A549 (cell line): Measurements from ENCODE around the gene EED. TPM values are rescaled to one million over a fixed set of nuclear protein-coding genes. Genes with fewer than 3 reads are reported as not detected.
"Not testable (repeated sequence)": the region's sequence is repeated elsewhere in the genome, so short reads cannot be mapped to it uniquely, and the experiment has no call there.

Experiments used
- ATAC-seq, 2 experiments: fragments of 200-7000 bp in 1 of 2; fragments of >200 bp in 1 of 2; cut with Nextera tagmentation in 1 of 2; cut with Tn5 transposase in 1 of 2; 3 replicates each; pipeline versions ENCODE4 v1.8.0 to v1.9.1; 2018 to 2020; ENCODE audit warnings: mild to moderate bottlenecking in 1 of 2, moderate library complexity in 1 of 2
- CTCF ChIA-PET: fragments of 300-600 bp; sonication (Branson Sonifier 250); formaldehyde crosslinking; extraction: SDS; loops from one replicate; lab custom pipeline; 2021; ENCODE audit warnings: antibody characterized with exemption, inconsistent platforms; lab: Yijun Ruan, JAX
- POLR2A ChIA-PET: fragments of 350-600 bp; formaldehyde crosslinking; extraction: SDS; loops from one replicate; lab custom pipeline; 2021; ENCODE audit warnings: antibody characterized with exemption, inconsistent platforms; lab: Yijun Ruan, JAX
- DNase-seq, 2 experiments: peaks; one replicate each; pipeline versions ENCODE4 v3.0.0 to v3.0.0-alpha.2; 2011 to 2016; ENCODE audit warnings: low read depth in 1 of 2, low spot score in 1 of 2
- FAIRE-seq: peaks from 2 replicates; lab custom pipeline; 2011; peaks lifted over from hg19 to GRCh38; lab: Jason Lieb, UNC
- H3K27ac ChIP-seq, 2 experiments: fragments of >200 bp; sonication (Bioruptor Twin); formaldehyde crosslinking; 3 replicates each; pipeline ENCODE4 v1.5.1; 2016 to 2017
- H3K4me1 ChIP-seq: fragments of >200 bp; sonication (Bioruptor Twin); formaldehyde crosslinking; 3 replicates; pipeline ENCODE4 v1.6.1; 2016
- H3K4me2 ChIP-seq: fragments of >200 bp; sonication (Bioruptor Twin); formaldehyde crosslinking; 3 replicates; pipeline ENCODE4 v1.6.1; 2016
- H3K4me3 ChIP-seq: fragments of >200 bp; sonication (Bioruptor Twin); formaldehyde crosslinking; 3 replicates; pipeline ENCODE4 v1.5.1; 2016
- H3K9me3 ChIP-seq: fragments of >200 bp; sonication (Bioruptor Twin); formaldehyde crosslinking; 3 replicates; pipeline ENCODE4 v1.6.1; 2016
- CBX2 ChIP-seq: fragments of 200-600 bp; sonication (generic); IDR thresholded peaks from 2 replicates; pipeline ENCODE4 v1.6.1; 2016; ENCODE audit warnings: low read depth, mild to moderate bottlenecking, borderline replicate concordance
- CHD2 ChIP-seq: fragments of 150-350 bp; IDR thresholded peaks from 2 replicates; pipeline ENCODE4 v1.6.1; 2014; ENCODE audit warnings: low read length; ENCODE audit not compliant: partially characterized antibody
- EHF ChIP-seq: fragments of 250-450 bp; sonication (Bioruptor Pico); IDR thresholded peaks from 2 replicates; pipeline ENCODE4 v1.5.0; 2020; ENCODE audit warnings: mild to moderate bottlenecking
- EP300 ChIP-seq, 2 experiments: fragments of >200 bp; sonication (Bioruptor Twin); formaldehyde crosslinking; IDR thresholded peaks; 2 replicates in 1 of 2; 3 replicates in 1 of 2; pipeline ENCODE4 v1.6.1; 2016 to 2017
- ESRRA ChIP-seq: fragments of 150-350 bp; IDR thresholded peaks from 2 replicates; pipeline ENCODE4 v1.6.1; 2014; ENCODE audit warnings: mild to moderate bottlenecking, low read length, borderline replicate concordance
- HOXA7 ChIP-seq: fragments of 250-450 bp; sonication (Bioruptor Pico); IDR thresholded peaks from 2 replicates; pipeline ENCODE4 v1.5.0; 2020; ENCODE audit warnings: mild to moderate bottlenecking, moderate library complexity
- KDM5A ChIP-seq: fragments of 200-600 bp; sonication (generic); IDR thresholded peaks from 2 replicates; pipeline ENCODE4 v1.6.1; 2016; ENCODE audit warnings: antibody characterized with exemption, mild to moderate bottlenecking
- NPAS2 ChIP-seq: fragments of 250-450 bp; sonication (Bioruptor Pico); IDR thresholded peaks from 2 replicates; pipeline ENCODE4 v1.8.0; 2022; ENCODE audit warnings: mild to moderate bottlenecking, moderate library complexity, borderline replicate concordance
- NR3C1 ChIP-seq: fragments of >200 bp; sonication (Bioruptor Twin); formaldehyde crosslinking; IDR thresholded peaks from 3 replicates; pipeline ENCODE4 v1.6.1; 2017
- PBX3 ChIP-seq: IDR thresholded peaks from 2 replicates; pipeline ENCODE4 v1.6.1; 2012
- POLR2AphosphoS2 ChIP-seq: conservative IDR thresholded peaks from 2 replicates; pipeline ENCODE4 v1.6.1; 2012; ENCODE audit warnings: low read length, improper control_type of control experiment, inconsistent platforms
- RAD21 ChIP-seq, 2 experiments: fragments of >200 bp in 1 of 2; sonication (Bioruptor Twin) in 1 of 2; formaldehyde crosslinking in 1 of 2; IDR thresholded peaks in 1 of 2; conservative IDR thresholded peaks in 1 of 2; 2 replicates in 1 of 2; 3 replicates in 1 of 2; pipeline ENCODE4 v1.6.1; 2012 to 2018; ENCODE audit warnings: inconsistent platforms in 1 of 2
- RCOR1 ChIP-seq: fragments of 150-350 bp; IDR thresholded peaks from 2 replicates; pipeline ENCODE4 v1.6.1; 2014; ENCODE audit warnings: antibody characterized with exemption, low read length, low read depth
- SMC3 ChIP-seq: fragments of >200 bp; sonication (Bioruptor Twin); formaldehyde crosslinking; IDR thresholded peaks from 3 replicates; pipeline ENCODE4 v1.6.1; 2018; ENCODE audit warnings: inconsistent platforms
- TP53 ChIP-seq: fragments of 250-450 bp; sonication (Bioruptor Pico); IDR thresholded peaks from 2 replicates; pipeline ENCODE4 v1.5.0; 2021; ENCODE audit warnings: mild to moderate bottlenecking, moderate library complexity
- WGBS: methylation state at CpG from one replicate; pipeline ENCODE4 v1.1.6; 2017; ENCODE audit errors: missing lambda C conversion rate; 5-methylcytosine and 5-hydroxymethylcytosine counted together
- polyA plus RNA-seq, 4 experiments: library from polyadenylated mRNA; depleted of rRNA in 3 of 4; stranded (reverse); fragments of >200 nt; fragmentation: RNase III in 1 of 4; extraction: RNeasy Plus Mini Kit Qiagen cat#74134 plus additional on column Dnase treatment in 1 of 4; gene quantifications; 2 replicates in 3 of 4; 3 replicates in 1 of 4; pipeline ENCODE4 v1.2.3, GENCODE V29; 2011 to 2017
- TF ChIP-seq, protein P1 (sequence below): fragments of >200 bp; sonication (Bioruptor Twin); formaldehyde crosslinking; IDR thresholded peaks from 3 replicates; pipeline ENCODE4 v1.5.1; 2016

EED gene
- polyA plus RNA-seq, 2 of the 4 experiments (the other 2 are of a cell fraction): 33.0 to 43.6 TPM

GRCh38 chr11:86222081-86222480 is 22.5 kb upstream of the EED start:
- FAIRE-seq: no peak
- 35% methylated on average over 2 of the region's 2 CpGs for WGBS
- ATAC-seq: no peak
- no peak overlapping the region for H3K4me2 ChIP-seq
- DNase-seq: no peak
- no peaks in the 10 kb centered on the region for H3K4me1 ChIP-seq
- 0 out of 3 replicates have a peak, but pooled peaks cover 7% of the 10 kb centered on the region for H3K9me3 ChIP-seq
- H3K4me3 ChIP-seq: no peak overlapping the region
- TF ChIP-seq EHF (CRISPR knock-in tag) (no peak), CBX2 (no peak), ESRRA (no peak), RCOR1 (no peak), HOXA7 (CRISPR knock-in tag) (no peak), KDM5A (no peak), NPAS2 (CRISPR knock-in tag) (no peak), CHD2 (no peak), TP53 (no peak), RAD21 (conservative IDR thresholded peaks at IDR 0.05 in 1 of 2, IDR thresholded peaks at IDR 0.05 in 1 of 2) (no peak), PBX3 (no peak), SMC3 (no peak), NR3C1 (no peak)
- TF ChIP-seq, protein P1, sequence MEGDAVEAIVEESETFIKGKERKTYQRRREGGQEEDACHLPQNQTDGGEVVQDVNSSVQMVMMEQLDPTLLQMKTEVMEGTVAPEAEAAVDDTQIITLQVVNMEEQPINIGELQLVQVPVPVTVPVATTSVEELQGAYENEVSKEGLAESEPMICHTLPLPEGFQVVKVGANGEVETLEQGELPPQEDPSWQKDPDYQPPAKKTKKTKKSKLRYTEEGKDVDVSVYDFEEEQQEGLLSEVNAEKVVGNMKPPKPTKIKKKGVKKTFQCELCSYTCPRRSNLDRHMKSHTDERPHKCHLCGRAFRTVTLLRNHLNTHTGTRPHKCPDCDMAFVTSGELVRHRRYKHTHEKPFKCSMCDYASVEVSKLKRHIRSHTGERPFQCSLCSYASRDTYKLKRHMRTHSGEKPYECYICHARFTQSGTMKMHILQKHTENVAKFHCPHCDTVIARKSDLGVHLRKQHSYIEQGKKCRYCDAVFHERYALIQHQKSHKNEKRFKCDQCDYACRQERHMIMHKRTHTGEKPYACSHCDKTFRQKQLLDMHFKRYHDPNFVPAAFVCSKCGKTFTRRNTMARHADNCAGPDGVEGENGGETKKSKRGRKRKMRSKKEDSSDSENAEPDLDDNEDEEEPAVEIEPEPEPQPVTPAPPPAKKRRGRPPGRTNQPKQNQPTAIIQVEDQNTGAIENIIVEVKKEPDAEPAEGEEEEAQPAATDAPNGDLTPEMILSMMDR: no peak
- CTCF ChIA-PET: interaction anchor here (0.6 to 8.4 kb wide), 6 partner anchors 8 to 367 kb away, joined by 3 to 46 read pairs (median 4); partner anchors contain the start of gene CCDC83
- no peak overlapping the region for H3K27ac ChIP-seq
- POLR2A ChIA-PET: no interaction called here

GRCh38 chr11:86224575-86224974 is 20.0 kb upstream of the EED start:
- H3K4me1 ChIP-seq, ATAC-seq, DNase-seq, H3K4me3 ChIP-seq, H3K9me3 ChIP-seq, FAIRE-seq, H3K27ac ChIP-seq, H3K4me2 ChIP-seq, POLR2A ChIA-PET: not testable (repeated sequence)
- WGBS: 34% methylated on average over 4 of the region's 4 CpGs
- CTCF ChIA-PET: interaction anchor here (0.8 to 8.4 kb wide), 4 partner anchors 9 to 183 kb away, joined by 3 to 46 read pairs (median 4); no protein-coding TSS in a partner anchor

DNA sequence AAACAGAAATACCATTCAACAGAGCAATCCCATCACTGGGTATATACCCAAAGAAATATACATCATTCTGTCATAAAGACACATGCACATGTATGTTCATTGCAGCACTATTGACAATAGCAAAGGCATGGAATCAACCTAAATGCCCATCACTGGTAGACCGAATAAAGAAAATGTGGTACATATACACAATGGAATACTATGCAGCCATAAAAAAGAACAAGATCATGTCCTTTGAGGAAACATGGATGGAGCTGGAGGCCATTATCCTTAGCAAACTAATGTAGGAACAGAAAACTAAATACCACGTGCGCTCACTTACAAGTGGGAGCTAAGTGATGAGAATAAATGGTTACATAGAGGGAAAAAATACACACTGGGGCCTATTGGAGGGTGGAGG is 19.2 kb upstream of the EED start:
- POLR2A ChIA-PET, ATAC-seq, H3K27ac ChIP-seq, H3K9me3 ChIP-seq, H3K4me1 ChIP-seq, H3K4me3 ChIP-seq, DNase-seq, H3K4me2 ChIP-seq, FAIRE-seq: not testable (repeated sequence)
- CTCF ChIA-PET: interaction anchor here (0.8 to 8.4 kb wide), 2 partner anchors 9 to 184 kb away, joined by 4 to 46 read pairs; no protein-coding TSS in a partner anchor
- 67% methylated on average over 3 of the region's 3 CpGs for WGBS

DNA sequence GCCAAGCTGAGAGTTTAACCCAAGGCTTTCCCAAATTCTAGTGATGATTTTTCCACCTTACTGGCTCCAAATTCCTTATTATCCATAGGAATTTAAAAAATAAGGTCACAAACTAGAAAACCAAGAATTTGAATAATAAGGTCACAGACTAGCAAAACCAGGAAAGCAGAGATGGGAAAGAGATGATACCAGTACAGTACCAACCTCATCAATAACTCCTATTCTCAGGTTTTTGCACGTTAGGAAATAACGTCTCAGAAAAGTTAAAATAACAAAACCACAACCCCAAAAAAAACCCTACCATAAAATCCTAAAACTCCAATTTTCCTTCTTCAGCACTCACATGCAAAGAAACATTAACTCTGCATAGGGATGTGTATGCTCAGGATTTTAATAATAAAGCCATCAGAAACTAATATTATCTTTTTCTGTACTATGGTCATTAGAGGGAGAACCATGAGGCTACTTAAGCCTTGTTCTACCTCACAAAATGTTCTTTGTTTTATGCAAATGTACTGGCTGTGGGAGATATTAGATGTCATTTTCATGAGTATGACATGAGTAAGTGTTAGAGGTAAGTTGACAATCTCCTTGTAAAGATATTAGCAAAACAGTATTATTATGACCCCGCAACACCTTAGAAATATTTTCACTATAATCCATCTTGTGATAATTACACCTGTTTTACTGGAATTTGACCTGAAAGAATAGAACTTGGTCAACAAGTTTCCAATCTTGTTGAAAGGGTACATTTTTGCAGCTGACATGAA is 16.1 kb upstream of the EED start:
- Histone ChIP-seq H3K4me2 (no peak overlapping the region), H3K9me3 (0 out of 3 replicates have a peak, but pooled peaks cover 7% of the 10 kb centered on the region), H3K27ac (no peak overlapping the region), H3K4me3 (no peak overlapping the region), H3K4me1 (no peaks in the 10 kb centered on the region)
- 90% methylated on average over 3 of the region's 3 CpGs for WGBS
- ChIA-PET CTCF (interaction anchor here (1.5 to 3.0 kb wide), 4 partner anchors 8 to 187 kb away, joined by 4 to 20 read pairs (median 6); no protein-coding TSS in a partner anchor), POLR2A (no interaction called here)
- no peak for DNase-seq
- TF ChIP-seq POLR2AphosphoS2: no peak
- no peak for TF ChIP-seq EP300 (IDR thresholded peaks at IDR 0.05)
- ATAC-seq: no peak
- no peak for FAIRE-seq
